ENCODE data around the gene UIMC1. TPM values are rescaled to one million over a fixed set of nuclear protein-coding genes. Genes with fewer than 3 reads are reported as not detected.

UIMC1 gene
- total and polyA plus RNA-seq, 7 donors, result 18.0 to 96.1 (median 40.2) TPM

DNA sequence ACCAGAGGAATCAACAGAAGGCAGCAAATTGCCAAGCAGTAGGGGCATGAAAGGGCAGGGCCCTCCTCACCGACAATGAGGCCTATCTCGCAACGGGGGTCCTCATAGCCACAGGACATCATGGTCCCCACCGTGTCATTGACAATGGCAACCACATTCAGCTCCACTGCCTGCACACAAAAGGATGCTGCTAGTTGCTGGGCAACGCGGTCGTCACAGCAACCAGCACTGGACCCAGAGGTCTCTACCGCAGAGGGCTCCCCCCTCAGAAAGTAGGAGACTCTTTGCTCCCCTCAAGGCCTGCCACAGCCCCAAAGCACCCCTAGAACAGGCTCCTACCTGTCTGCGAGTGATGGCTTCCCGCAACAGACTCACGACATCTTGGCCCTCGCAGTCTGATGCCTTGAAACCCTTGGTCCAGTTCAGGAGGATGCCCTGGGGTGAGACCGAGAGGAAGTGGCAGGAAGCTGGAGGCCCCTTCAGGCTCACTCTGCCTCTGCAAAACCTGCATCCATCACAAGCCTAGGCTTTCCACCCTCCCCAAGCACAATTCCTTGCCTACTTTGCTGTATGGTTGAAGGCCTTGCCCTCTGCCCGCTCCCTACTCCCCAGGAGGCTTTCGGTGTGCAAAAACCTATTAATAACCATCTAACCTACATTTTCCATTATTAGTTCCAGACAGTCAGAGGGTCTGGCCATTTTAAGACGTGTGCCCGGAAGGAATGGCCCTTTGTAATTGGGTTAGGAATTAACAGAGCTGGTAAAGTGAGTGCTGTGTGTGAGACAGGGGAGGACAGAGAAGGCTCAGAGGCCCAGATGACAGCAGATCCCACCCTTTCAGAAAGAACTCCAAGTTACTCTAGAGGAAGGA is 122.6 kb downstream of the UIMC1 start:
- no peaks in the 10 kb centered on the region for H3K36me3 ChIP-seq
- H3K4me1 ChIP-seq, result no peaks in the 10 kb centered on the region
- H3K4me3 ChIP-seq, result no peak overlapping the region
- H3K9me3 ChIP-seq, result no peaks in the 10 kb centered on the region
- DNase-seq, result no peak
- intact Hi-C loops (cut with DNase I), result no loop called here
- H3K27ac ChIP-seq, result no peak overlapping the region
- H3K27me3 ChIP-seq, result no peaks in the 10 kb centered on the region
- WGBS, 2 donors, result 90 to 91% methylated on average over 17 of the region's 17 CpGs
- TF ChIP-seq, protein P1, sequence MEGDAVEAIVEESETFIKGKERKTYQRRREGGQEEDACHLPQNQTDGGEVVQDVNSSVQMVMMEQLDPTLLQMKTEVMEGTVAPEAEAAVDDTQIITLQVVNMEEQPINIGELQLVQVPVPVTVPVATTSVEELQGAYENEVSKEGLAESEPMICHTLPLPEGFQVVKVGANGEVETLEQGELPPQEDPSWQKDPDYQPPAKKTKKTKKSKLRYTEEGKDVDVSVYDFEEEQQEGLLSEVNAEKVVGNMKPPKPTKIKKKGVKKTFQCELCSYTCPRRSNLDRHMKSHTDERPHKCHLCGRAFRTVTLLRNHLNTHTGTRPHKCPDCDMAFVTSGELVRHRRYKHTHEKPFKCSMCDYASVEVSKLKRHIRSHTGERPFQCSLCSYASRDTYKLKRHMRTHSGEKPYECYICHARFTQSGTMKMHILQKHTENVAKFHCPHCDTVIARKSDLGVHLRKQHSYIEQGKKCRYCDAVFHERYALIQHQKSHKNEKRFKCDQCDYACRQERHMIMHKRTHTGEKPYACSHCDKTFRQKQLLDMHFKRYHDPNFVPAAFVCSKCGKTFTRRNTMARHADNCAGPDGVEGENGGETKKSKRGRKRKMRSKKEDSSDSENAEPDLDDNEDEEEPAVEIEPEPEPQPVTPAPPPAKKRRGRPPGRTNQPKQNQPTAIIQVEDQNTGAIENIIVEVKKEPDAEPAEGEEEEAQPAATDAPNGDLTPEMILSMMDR (IDR thresholded peaks at IDR 0.05), result no peak

DNA sequence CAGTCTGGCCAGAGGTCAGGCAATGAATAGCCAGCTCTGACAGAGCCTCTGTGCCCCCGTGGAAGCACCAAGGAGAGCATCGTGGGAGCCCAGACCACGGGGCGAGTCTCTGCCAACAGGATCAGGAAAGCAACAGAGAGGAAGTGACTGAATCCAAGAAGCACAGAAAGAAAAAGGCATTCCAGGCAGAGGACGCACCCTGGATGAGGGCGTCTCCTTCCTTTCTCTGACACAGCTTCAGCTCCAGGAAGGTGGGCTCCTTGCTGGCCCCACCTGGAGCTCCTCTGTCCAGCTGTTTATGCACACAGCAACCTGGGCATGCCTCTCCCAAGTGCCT is 124.0 kb downstream of the UIMC1 start:
- TF ChIP-seq POLR2A (IDR thresholded peaks at IDR 0.05), result no peak
- TF ChIP-seq EP300 (IDR thresholded peaks at IDR 0.05), result no peak
- no peak for TF ChIP-seq POLR2AphosphoS5 (IDR thresholded peaks at IDR 0.05)
- TF ChIP-seq, protein P1 (IDR thresholded peaks at IDR 0.05), result no peak
- H3K4me3 ChIP-seq, result no peak overlapping the region
- H3K27me3 ChIP-seq, result peaks cover 0 to 7% (median 0%) of the 10 kb centered on the region in 3 donors
- 49 to 64% methylated on average over 6 of the region's 6 CpGs for WGBS, 2 donors
- no peaks in the 10 kb centered on the region for H3K4me1 ChIP-seq
- H3K9me3 ChIP-seq, result no peaks in the 10 kb centered on the region
- no peaks in the 10 kb centered on the region for H3K36me3 ChIP-seq
- H3K27ac ChIP-seq, result no peak overlapping the region
- DNase-seq, result no peak
- intact Hi-C loops (cut with DNase I), result no loop called here

DNA sequence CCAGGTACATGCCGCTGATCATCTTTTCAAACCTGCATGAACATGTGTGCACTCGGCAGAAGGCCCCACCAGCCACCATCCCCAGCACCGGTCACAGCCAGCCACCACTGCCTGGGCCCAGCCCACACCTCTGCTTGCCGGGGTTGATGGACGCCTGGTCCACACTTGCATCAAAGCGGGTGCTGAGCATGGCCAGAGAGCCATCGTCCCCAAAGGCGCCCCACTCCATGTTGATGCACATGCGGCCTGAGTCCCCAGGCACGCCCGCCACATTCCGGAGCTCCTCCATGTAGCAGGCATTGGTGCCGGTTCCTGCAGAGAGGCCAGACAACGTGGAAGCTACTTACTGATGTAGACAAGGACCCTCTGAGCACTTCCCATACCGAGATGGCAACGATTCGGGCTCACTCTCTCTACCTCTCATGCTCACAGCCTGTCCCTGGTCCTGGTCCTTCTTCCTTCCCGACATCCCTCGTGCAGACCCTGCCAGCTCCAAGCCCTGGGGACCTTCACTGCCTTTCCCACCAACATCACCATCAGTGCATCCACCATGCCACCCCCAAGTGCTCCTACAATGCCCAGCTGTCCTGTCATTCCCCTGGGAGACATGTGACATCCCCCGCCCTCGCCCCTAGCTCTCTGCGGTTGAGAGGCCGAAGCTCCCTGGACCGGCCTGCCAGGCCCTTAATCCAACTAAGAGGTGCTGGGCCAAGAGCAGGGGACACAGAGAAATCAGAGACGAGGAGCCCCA is 124.6 kb downstream of the UIMC1 start:
- intact Hi-C loops (cut with DNase I), result no loop called here
- TF ChIP-seq POLR2A (IDR thresholded peaks at IDR 0.05) (no peak), EP300 (IDR thresholded peaks at IDR 0.05) (no peak), POLR2AphosphoS5 (IDR thresholded peaks at IDR 0.05) (no peak)
- TF ChIP-seq, protein P1 (IDR thresholded peaks at IDR 0.05), result no peak
- no peak overlapping the region for H3K27ac ChIP-seq
- H3K36me3 ChIP-seq, result no peaks in the 10 kb centered on the region
- no peak overlapping the region for H3K4me3 ChIP-seq
- no peak for DNase-seq
- WGBS, 2 donors, result 82 to 89% methylated on average over 25 of the region's 25 CpGs
- no peaks in the 10 kb centered on the region for H3K9me3 ChIP-seq
- H3K27me3 ChIP-seq, result peaks cover 0 to 13% (median 0%) of the 10 kb centered on the region in 3 donors
- no peaks in the 10 kb centered on the region for H3K4me1 ChIP-seq

DNA sequence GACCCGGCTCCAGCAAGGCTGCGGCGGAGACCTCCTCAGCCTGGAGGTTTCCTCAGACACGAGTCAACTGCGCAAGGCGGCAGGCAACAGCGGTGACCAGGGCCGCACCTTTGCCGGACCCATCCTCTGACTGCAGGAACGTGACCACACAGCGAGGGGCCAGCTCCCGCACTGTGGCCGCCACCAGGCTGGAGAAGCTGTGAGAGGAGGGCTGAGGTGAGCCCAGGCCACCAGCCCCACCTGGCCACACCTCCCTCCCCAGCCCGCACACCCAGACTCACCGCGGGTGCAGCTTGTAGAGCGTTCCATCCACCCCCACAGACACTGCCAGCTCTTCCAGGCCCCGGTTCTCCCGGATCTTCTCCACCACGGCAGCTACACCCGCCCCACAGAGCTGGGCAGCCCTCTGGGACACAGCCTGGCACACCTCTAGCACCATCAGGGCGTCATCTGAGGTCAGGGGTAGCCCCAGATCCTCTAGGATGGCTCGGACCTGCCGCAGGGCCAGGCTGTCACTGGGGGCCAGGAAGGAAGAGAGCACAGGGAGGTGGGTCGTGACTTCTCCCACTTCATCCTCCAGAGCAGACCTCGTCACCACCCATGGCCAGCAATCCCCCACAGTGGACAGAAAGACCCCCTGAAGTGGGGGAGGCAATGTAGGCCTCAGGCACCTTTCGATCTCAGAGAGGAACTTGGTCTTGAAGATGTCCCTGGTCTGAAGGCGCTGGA is 125.4 kb downstream of the UIMC1 start:
- Histone ChIP-seq H3K27ac (no peak overlapping the region), H3K9me3 (no peaks in the 10 kb centered on the region), H3K4me3 (no peak overlapping the region), H3K27me3 (peaks cover 0 to 21% (median 0%) of the 10 kb centered on the region in 3 donors), H3K4me1 (no peaks in the 10 kb centered on the region), H3K36me3 (no peaks in the 10 kb centered on the region)
- no peak for DNase-seq
- no peak for TF ChIP-seq EP300 (IDR thresholded peaks at IDR 0.05)
- TF ChIP-seq, protein P1 (IDR thresholded peaks at IDR 0.05), result no peak
- no peak for TF ChIP-seq POLR2A (IDR thresholded peaks at IDR 0.05)
- TF ChIP-seq POLR2AphosphoS5 (IDR thresholded peaks at IDR 0.05), result no peak
- intact Hi-C loops (cut with DNase I), result no loop called here
- 84 to 88% methylated on average over 28 of the region's 28 CpGs for WGBS, 2 donors
